ENCODE data around the gene DAPP1. TPM values are rescaled to one million over a fixed set of nuclear protein-coding genes. Genes with fewer than 3 reads are reported as not detected.

DAPP1 gene
- total and polyA plus RNA-seq, 2 experiments from 2014 or later = not detected

GRCh38 chr4:99918656-99919055 is 102.0 kb downstream of the DAPP1 start (continued):
- no peak for TF ChIP-seq REST (IDR thresholded peaks at IDR 0.05; ENCODE audit: unreplicated experiment)
- TF ChIP-seq ZNF331 (CRISPR knock-in tag; IDR thresholded peaks at IDR 0.05; ENCODE audit: low read depth) = no peak
- no peak for TF ChIP-seq EZH2phosphoT487 (IDR thresholded peaks at IDR 0.05; ENCODE audit: unreplicated experiment)
- no peak for TF ChIP-seq STAT1 (IDR thresholded peaks at IDR 0.05; ENCODE audit: unreplicated experiment)

Other genes with a start within 250 kb of the DAPP1 start
- gene MTTP, start 242.0 kb upstream of the DAPP1 start, total RNA-seq (2014; rRNA removed; shearing (Covaris generic)) = 0.14 TPM in 1 of 2 replicates, not detected in the other
- gene MTTP, start 242.0 kb upstream of the DAPP1 start, polyA plus RNA-seq (2016; fragmentation: Nextera tagmentation; extraction: Ambion mirVana) = 0.08 and 0.50 TPM in 2 replicates
- not detected in 2 replicates for gene C4orf54, start 159.0 kb upstream of the DAPP1 start, total RNA-seq (2014; rRNA removed; shearing (Covaris generic))
- gene C4orf54, start 159.0 kb upstream of the DAPP1 start, polyA plus RNA-seq (2016; fragmentation: Nextera tagmentation; extraction: Ambion mirVana) = 0.03 TPM in 1 of 2 replicates, not detected in the other
- 36.7 and 40.8 TPM in 2 replicates for gene LAMTOR3, start 77.6 kb downstream of the DAPP1 start, total RNA-seq (2014; rRNA removed; shearing (Covaris generic))
- 60.7 and 64.5 TPM in 2 replicates for gene LAMTOR3, start 77.6 kb downstream of the DAPP1 start, polyA plus RNA-seq (2016; fragmentation: Nextera tagmentation; extraction: Ambion mirVana)
- 24.9 and 26.7 TPM in 2 replicates for gene DNAJB14, start 129.8 kb downstream of the DAPP1 start, total RNA-seq (2014; rRNA removed; shearing (Covaris generic))
- 27.3 and 29.3 TPM in 2 replicates for gene DNAJB14, start 129.8 kb downstream of the DAPP1 start, polyA plus RNA-seq (2016; fragmentation: Nextera tagmentation; extraction: Ambion mirVana)
- 585 and 802 TPM in 2 replicates for gene H2AZ1, start 133.4 kb downstream of the DAPP1 start, total RNA-seq (2014; rRNA removed; shearing (Covaris generic))
- gene H2AZ1, start 133.4 kb downstream of the DAPP1 start, polyA plus RNA-seq (2016; fragmentation: Nextera tagmentation; extraction: Ambion mirVana) = 1,933 and 1,942 TPM in 2 replicates

Measured in GM23338 (cell line).